MM.1S (cell line): ENCODE data around the gene SLC16A7.

Experiments used
- EZH2 ChIP-seq: fragments of 300-600 bp; sonication (generic); optimal IDR thresholded peaks from 2 replicates; pipeline ENCODE3; 2017; ENCODE audit warnings: low read depth, mild to moderate bottlenecking, antibody characterized with exemption, low read length, mixed read lengths
- EZH2phosphoT487 ChIP-seq: fragments of 300-600 bp; sonication (generic); IDR thresholded peaks from 2 replicates; pipeline ENCODE4 v1.6.1; 2018; ENCODE audit warnings: antibody characterized with exemption, low read length
- TF ChIP-seq, protein P1 (sequence below): fragments of 300-600 bp; sonication (generic); IDR thresholded peaks from 2 replicates; pipeline ENCODE4 v1.5.1; 2016; ENCODE audit warnings: antibody characterized with exemption, low read length, mixed read lengths

- TF ChIP-seq, protein P1, sequence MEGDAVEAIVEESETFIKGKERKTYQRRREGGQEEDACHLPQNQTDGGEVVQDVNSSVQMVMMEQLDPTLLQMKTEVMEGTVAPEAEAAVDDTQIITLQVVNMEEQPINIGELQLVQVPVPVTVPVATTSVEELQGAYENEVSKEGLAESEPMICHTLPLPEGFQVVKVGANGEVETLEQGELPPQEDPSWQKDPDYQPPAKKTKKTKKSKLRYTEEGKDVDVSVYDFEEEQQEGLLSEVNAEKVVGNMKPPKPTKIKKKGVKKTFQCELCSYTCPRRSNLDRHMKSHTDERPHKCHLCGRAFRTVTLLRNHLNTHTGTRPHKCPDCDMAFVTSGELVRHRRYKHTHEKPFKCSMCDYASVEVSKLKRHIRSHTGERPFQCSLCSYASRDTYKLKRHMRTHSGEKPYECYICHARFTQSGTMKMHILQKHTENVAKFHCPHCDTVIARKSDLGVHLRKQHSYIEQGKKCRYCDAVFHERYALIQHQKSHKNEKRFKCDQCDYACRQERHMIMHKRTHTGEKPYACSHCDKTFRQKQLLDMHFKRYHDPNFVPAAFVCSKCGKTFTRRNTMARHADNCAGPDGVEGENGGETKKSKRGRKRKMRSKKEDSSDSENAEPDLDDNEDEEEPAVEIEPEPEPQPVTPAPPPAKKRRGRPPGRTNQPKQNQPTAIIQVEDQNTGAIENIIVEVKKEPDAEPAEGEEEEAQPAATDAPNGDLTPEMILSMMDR, result no peak
- TF ChIP-seq EZH2phosphoT487, result no peak
- no peak for TF ChIP-seq EZH2
Measured at GRCh38 chr12:59742841-59743240, 147.0 kb downstream of the SLC16A7 start.
